ENCODE measurements around the gene ESR1. TPM values are rescaled to one million over a fixed set of nuclear protein-coding genes. Genes with fewer than 3 reads are reported as not detected.

ESR1 gene
- total RNA-seq, 4 donors from 2014 or later: 0.83 to 1.8 (median 1.3) TPM

GRCh38 chr6:152151920-152152319 lies 344.4 kb downstream of the ESR1 start:
- peaks cover 64 to 98% (median 93%) of the 10 kb centered on the region in 4 donors for H3K36me3 ChIP-seq
- 81% methylated on average over 13 of the region's 13 CpGs for WGBS
- no peak for TF ChIP-seq EP300 (IDR thresholded peaks at IDR 0.05)
- no peak for TF ChIP-seq POLR2AphosphoS5 (IDR thresholded peaks at IDR 0.05)
- TF ChIP-seq, protein P1, sequence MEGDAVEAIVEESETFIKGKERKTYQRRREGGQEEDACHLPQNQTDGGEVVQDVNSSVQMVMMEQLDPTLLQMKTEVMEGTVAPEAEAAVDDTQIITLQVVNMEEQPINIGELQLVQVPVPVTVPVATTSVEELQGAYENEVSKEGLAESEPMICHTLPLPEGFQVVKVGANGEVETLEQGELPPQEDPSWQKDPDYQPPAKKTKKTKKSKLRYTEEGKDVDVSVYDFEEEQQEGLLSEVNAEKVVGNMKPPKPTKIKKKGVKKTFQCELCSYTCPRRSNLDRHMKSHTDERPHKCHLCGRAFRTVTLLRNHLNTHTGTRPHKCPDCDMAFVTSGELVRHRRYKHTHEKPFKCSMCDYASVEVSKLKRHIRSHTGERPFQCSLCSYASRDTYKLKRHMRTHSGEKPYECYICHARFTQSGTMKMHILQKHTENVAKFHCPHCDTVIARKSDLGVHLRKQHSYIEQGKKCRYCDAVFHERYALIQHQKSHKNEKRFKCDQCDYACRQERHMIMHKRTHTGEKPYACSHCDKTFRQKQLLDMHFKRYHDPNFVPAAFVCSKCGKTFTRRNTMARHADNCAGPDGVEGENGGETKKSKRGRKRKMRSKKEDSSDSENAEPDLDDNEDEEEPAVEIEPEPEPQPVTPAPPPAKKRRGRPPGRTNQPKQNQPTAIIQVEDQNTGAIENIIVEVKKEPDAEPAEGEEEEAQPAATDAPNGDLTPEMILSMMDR (IDR thresholded peaks at IDR 0.05): no peak
- no peak for TF ChIP-seq POLR2A (IDR thresholded peaks at IDR 0.05; ENCODE audit: low read depth)
- H3K27ac ChIP-seq (replicated peaks in 1 of 4): no peak overlapping the region
- no peaks in the 10 kb centered on the region for H3K27me3 ChIP-seq
- no peak for DNase-seq (ENCODE audit: extremely low spot score)
- no peak overlapping the region for H3K4me3 ChIP-seq
- H3K4me1 ChIP-seq: peaks cover 0 to 3% (median under 1%) of the 10 kb centered on the region in 4 donors
- intact Hi-C loops (cut with DNase I): no loop called here
- H3K9me3 ChIP-seq: no peaks in the 10 kb centered on the region

DNA sequence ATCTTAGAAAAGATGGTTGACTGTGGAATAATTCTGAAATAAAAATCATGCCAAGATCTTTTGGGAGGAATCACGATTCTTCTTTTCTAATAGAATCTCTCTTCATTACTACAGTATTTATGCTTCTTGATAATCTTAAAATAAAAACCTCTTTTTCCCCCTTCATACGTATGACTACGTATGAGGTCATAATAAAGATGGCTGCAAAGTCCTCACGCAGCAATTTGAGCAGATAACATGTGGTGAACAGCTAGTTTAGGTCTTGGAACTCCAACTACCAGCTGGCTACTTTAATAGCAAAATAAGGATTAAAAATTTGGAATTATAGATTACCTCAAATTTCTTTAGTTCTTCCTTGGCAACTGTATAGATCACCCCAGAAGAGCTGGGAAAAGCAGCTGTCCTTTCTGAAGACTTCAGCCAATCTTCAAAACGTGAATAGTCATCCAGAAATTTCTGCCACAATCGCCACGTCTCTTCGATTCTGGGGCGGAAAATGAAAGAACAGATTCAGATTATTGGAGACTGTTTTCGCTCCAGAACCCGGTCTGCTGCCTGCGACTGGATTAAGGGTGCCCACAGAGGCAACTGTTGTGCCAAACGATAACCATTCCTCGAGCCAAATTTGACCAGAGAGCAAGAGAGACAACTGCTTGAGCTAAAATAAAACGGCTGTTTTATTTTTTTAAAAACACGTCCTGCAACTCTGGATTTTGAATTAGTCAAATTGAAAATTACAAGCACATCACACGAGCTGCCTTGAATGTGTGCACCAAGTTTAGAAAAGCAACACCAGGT lies 347.3 kb downstream of the ESR1 start:
- Histone ChIP-seq H3K4me3 (no peak overlapping the region), H3K27me3 (no peaks in the 10 kb centered on the region), H3K4me1 (no peaks in the 10 kb centered on the region), H3K36me3 (peaks cover 39 to 88% (median 72%) of the 10 kb centered on the region in 4 donors), H3K9me3 (no peaks in the 10 kb centered on the region), H3K27ac (replicated peaks in 1 of 4) (no peak overlapping the region)
- 93% methylated on average over 17 of the region's 17 CpGs for WGBS
- TF ChIP-seq POLR2A (IDR thresholded peaks at IDR 0.05; ENCODE audit: low read depth) (no peak), EP300 (IDR thresholded peaks at IDR 0.05) (no peak), POLR2AphosphoS5 (IDR thresholded peaks at IDR 0.05) (no peak)
- TF ChIP-seq, protein P1 (IDR thresholded peaks at IDR 0.05): no peak
- intact Hi-C loops (cut with DNase I): no loop called here
- DNase-seq (ENCODE audit: extremely low spot score): no peak

DNA sequence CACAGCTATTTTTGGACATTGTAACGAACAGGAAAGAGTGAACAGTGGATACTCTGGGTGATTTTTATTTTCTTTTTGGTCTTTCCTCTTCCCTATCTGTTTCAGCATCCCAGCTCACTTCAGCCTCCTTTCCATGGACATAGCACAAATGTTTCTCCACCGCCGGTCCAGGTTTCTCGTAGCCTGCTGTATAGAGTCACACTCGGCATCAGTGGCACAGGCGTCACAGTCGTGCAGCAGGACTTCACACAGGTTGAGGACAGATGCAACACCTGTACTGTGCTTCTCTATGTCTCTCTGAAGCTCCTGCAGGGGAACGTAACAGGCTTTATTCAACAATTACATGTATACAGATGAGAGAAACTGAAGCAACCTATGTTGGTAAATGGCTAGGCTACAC lies 348.3 kb downstream of the ESR1 start:
- DNase-seq (ENCODE audit: extremely low spot score): no peak
- TF ChIP-seq POLR2A (IDR thresholded peaks at IDR 0.05; ENCODE audit: low read depth): no peak
- no peak for TF ChIP-seq POLR2AphosphoS5 (IDR thresholded peaks at IDR 0.05)
- TF ChIP-seq EP300 (IDR thresholded peaks at IDR 0.05): no peak
- TF ChIP-seq, protein P1 (IDR thresholded peaks at IDR 0.05): no peak
- H3K9me3 ChIP-seq: no peaks in the 10 kb centered on the region
- no peak overlapping the region for H3K27ac ChIP-seq (replicated peaks in 1 of 4)
- H3K27me3 ChIP-seq: no peaks in the 10 kb centered on the region
- peaks cover 31 to 85% (median 67%) of the 10 kb centered on the region in 4 donors for H3K36me3 ChIP-seq
- no peak overlapping the region for H3K4me3 ChIP-seq
- intact Hi-C loops (cut with DNase I): no loop called here
- no peaks in the 10 kb centered on the region for H3K4me1 ChIP-seq
- 88% methylated on average over 8 of the region's 8 CpGs for WGBS

- H3K4me3 ChIP-seq: no peak overlapping the region
- DNase-seq (ENCODE audit: extremely low spot score): no peak
- H3K27me3 ChIP-seq: no peaks in the 10 kb centered on the region
- no peaks in the 10 kb centered on the region for H3K4me1 ChIP-seq
- TF ChIP-seq, protein P1 (IDR thresholded peaks at IDR 0.05): no peak
- TF ChIP-seq POLR2A (IDR thresholded peaks at IDR 0.05; ENCODE audit: low read depth) (no peak), EP300 (IDR thresholded peaks at IDR 0.05) (no peak), POLR2AphosphoS5 (IDR thresholded peaks at IDR 0.05) (no peak)
- intact Hi-C loops (cut with DNase I): no loop called here
- no peak overlapping the region for H3K27ac ChIP-seq (replicated peaks in 1 of 4)
- H3K36me3 ChIP-seq: peaks cover 12 to 72% (median 49%) of the 10 kb centered on the region in 4 donors
- WGBS: 88% methylated on average over 3 of the region's 3 CpGs
- H3K9me3 ChIP-seq: no peaks in the 10 kb centered on the region
Observed at GRCh38 chr6:152160346-152160745, 352.9 kb downstream of the ESR1 start.

Measured in esophagus muscularis mucosa (tissue), 4 donors.